Hepatocyte (in vitro differentiated cells): ENCODE data around the gene PRPF38B. TPM values are rescaled to one million over a fixed set of nuclear protein-coding genes. Genes with fewer than 3 reads are reported as not detected.
"Not testable (repeated sequence)": the region's sequence is repeated elsewhere in the genome, so short reads cannot be mapped to it uniquely, and the experiment has no call there.

ENCODE experiments used
- DNase-seq: peaks from one replicate; pipeline ENCODE4 v3.0.0-alpha.2; 2016; ENCODE audit warnings: low spot score
- H2AFZ ChIP-seq: fragments of 200-600 bp; sonication (generic); 2 replicates; pipeline ENCODE4 v1.6.0; 2016; ENCODE audit warnings: antibody characterized with exemption, mild to moderate bottlenecking
- H3K27ac ChIP-seq: fragments of 200-600 bp; sonication (generic); 2 replicates; pipeline ENCODE4 v1.5.1; 2016; ENCODE audit warnings: mild to moderate bottlenecking
- H3K27me3 ChIP-seq: fragments of 200-600 bp; sonication (generic); 2 replicates; pipeline ENCODE4 v1.6.1; 2016
- H3K36me3 ChIP-seq: fragments of 200-600 bp; sonication (generic); replicated peaks from 2 replicates; pipeline ENCODE4 v1.5.1; 2016; ENCODE audit warnings: low read depth; ENCODE audit not compliant: insufficient read depth
- H3K4me1 ChIP-seq: fragments of 200-600 bp; sonication (generic); 2 replicates; pipeline ENCODE4 v1.5.1; 2016; ENCODE audit warnings: mild to moderate bottlenecking, moderate library complexity; ENCODE audit not compliant: insufficient read depth
- H3K4me2 ChIP-seq: fragments of 200-600 bp; sonication (generic); 2 replicates; pipeline ENCODE4 v1.6.0; 2016
- H3K4me3 ChIP-seq: fragments of 200-600 bp; sonication (generic); 2 replicates; pipeline ENCODE4 v1.5.1; 2016; ENCODE audit warnings: mild to moderate bottlenecking
- H3K79me2 ChIP-seq: fragments of 200-600 bp; sonication (generic); 2 replicates; pipeline ENCODE4 v1.6.0; 2017; ENCODE audit warnings: mild to moderate bottlenecking
- H3K9me2 ChIP-seq: fragments of 200-600 bp; sonication (generic); replicated peaks from 2 replicates; pipeline ENCODE4 v1.6.0; 2017; ENCODE audit warnings: mild to moderate bottlenecking; ENCODE audit not compliant: insufficient read depth
- H3K9me3 ChIP-seq: fragments of 200-600 bp; sonication (generic); 2 replicates; pipeline ENCODE4 v1.5.1; 2016; ENCODE audit warnings: low read depth, mild to moderate bottlenecking
- H4K20me1 ChIP-seq: fragments of 200-600 bp; sonication (generic); 2 replicates; pipeline ENCODE4 v1.6.0; 2016; ENCODE audit warnings: mild to moderate bottlenecking; ENCODE audit not compliant: insufficient read depth, poor library complexity, severe bottlenecking
- CTCF ChIP-seq: fragments of 200-600 bp; sonication (generic); IDR thresholded peaks from 2 replicates; pipeline ENCODE4 v1.5.1; 2016; ENCODE audit warnings: antibody characterized with exemption, mild to moderate bottlenecking; ENCODE audit not compliant: poor library complexity
- EZH2 ChIP-seq: fragments of 200-600 bp; sonication (generic); IDR thresholded peaks from 2 replicates; pipeline ENCODE4 v1.6.1; 2016; ENCODE audit warnings: antibody characterized with exemption, mild to moderate bottlenecking, borderline replicate concordance
- EZH2phosphoT487 ChIP-seq: fragments of 200-600 bp; sonication (generic); IDR thresholded peaks from one replicate; pipeline ENCODE4 v1.6.1; 2018; ENCODE audit warnings: antibody characterized with exemption, mild to moderate bottlenecking, low read depth, moderate library complexity; ENCODE audit not compliant: unreplicated experiment, severe bottlenecking
- WGBS: methylation state at CpG from one replicate; pipeline ENCODE4 v1.1.6; 2016; ENCODE audit warnings: low lambda C conversion rate; ENCODE audit errors: missing lambda C conversion rate; 5-methylcytosine and 5-hydroxymethylcytosine counted together
- polyA plus RNA-seq: library from polyadenylated mRNA; unstranded; fragments of >200 nt; fragmentation: Nextera tagmentation; extraction: Ambion mirVana; gene quantifications from 2 replicates; pipeline ENCODE4 v1.2.1, GENCODE V29; 2016
- total RNA-seq: library from RNA; depleted of rRNA; stranded (reverse); fragments of >200 nt; gene quantifications from 2 replicates; pipeline ENCODE4 v1.2.3, GENCODE V29; 2014

Gene PRPF38B
- total and polyA plus RNA-seq, 2 experiments from 2014 or later: 26.1 to 30.1 TPM

GRCh38 chr1:108663074-108663473 is 29.0 kb upstream of the PRPF38B start:
- Histone ChIP-seq H3K4me2 (no peak overlapping the region), H4K20me1 (no peaks in the 10 kb centered on the region), H3K4me1 (peaks cover 5% of the 10 kb centered on the region), H3K9me2 (no peaks in the 10 kb centered on the region), H3K9me3 (no peaks in the 10 kb centered on the region), H2AFZ (no peak overlapping the region), H3K79me2 (no peaks in the 10 kb centered on the region), H3K27me3 (no peaks in the 10 kb centered on the region), H3K4me3 (no peak overlapping the region), H3K36me3 (no peaks in the 10 kb centered on the region), H3K27ac (no peak overlapping the region)
- DNase-seq: no peak
- WGBS: 80% methylated on average over 2 of the region's 2 CpGs
- no peak for TF ChIP-seq EZH2phosphoT487
- TF ChIP-seq EZH2: no peak
- no peak for TF ChIP-seq CTCF

- no peaks in the 10 kb centered on the region for H3K9me2 ChIP-seq
- H3K36me3 ChIP-seq: no peaks in the 10 kb centered on the region
- no peak overlapping the region for H3K27ac ChIP-seq
- whole genome bisulfite sequencing: 90% methylated on average over 6 of the region's 6 CpGs
- H3K79me2 ChIP-seq: no peaks in the 10 kb centered on the region
- no peak for DNase-seq
- no peak overlapping the region for H3K4me2 ChIP-seq
- no peak overlapping the region for H2AFZ ChIP-seq
- H3K4me3 ChIP-seq: no peak overlapping the region
- H4K20me1 ChIP-seq: no peaks in the 10 kb centered on the region
- TF ChIP-seq CTCF (no peak), EZH2phosphoT487 (no peak), EZH2 (no peak)
- H3K9me3 ChIP-seq: no peaks in the 10 kb centered on the region
- H3K27me3 ChIP-seq: no peaks in the 10 kb centered on the region
- peaks cover 5% of the 10 kb centered on the region for H3K4me1 ChIP-seq
Measured at GRCh38 chr1:108664481-108664880, 27.6 kb upstream of the PRPF38B start.

GRCh38 chr1:108665067-108665466 is 27.0 kb upstream of the PRPF38B start:
- 68% methylated on average over 2 of the region's 2 CpGs for WGBS
- Histone ChIP-seq H3K4me3 (no peak overlapping the region), H3K36me3 (no peaks in the 10 kb centered on the region), H3K27ac (no peak overlapping the region), H4K20me1 (no peaks in the 10 kb centered on the region), H3K27me3 (no peaks in the 10 kb centered on the region), H3K79me2 (no peaks in the 10 kb centered on the region), H2AFZ (no peak overlapping the region), H3K4me1 (peaks cover 5% of the 10 kb centered on the region), H3K4me2 (no peak overlapping the region), H3K9me3 (no peaks in the 10 kb centered on the region), H3K9me2 (no peaks in the 10 kb centered on the region)
- DNase-seq: no peak
- no peak for TF ChIP-seq CTCF
- no peak for TF ChIP-seq EZH2phosphoT487
- TF ChIP-seq EZH2: no peak

GRCh38 chr1:108665771-108666170 is 26.3 kb upstream of the PRPF38B start:
- Histone ChIP-seq H3K27me3 (no peaks in the 10 kb centered on the region), H3K4me3 (no peak overlapping the region), H2AFZ (no peak overlapping the region), H3K36me3 (no peaks in the 10 kb centered on the region), H4K20me1 (no peaks in the 10 kb centered on the region), H3K79me2 (no peaks in the 10 kb centered on the region), H3K27ac (no peak overlapping the region), H3K9me2 (no peaks in the 10 kb centered on the region), H3K4me1 (peaks cover 5% of the 10 kb centered on the region), H3K4me2 (no peak overlapping the region), H3K9me3 (no peaks in the 10 kb centered on the region)
- TF ChIP-seq CTCF: no peak
- TF ChIP-seq EZH2phosphoT487: no peak
- no peak for TF ChIP-seq EZH2
- WGBS: 79% methylated on average over 1 of the region's 1 CpG
- DNase-seq: no peak

GRCh38 chr1:108667422-108667821 is 24.7 kb upstream of the PRPF38B start:
- not testable (repeated sequence) for H3K9me3 ChIP-seq, H3K9me2 ChIP-seq, H3K27ac ChIP-seq, H3K4me3 ChIP-seq, H3K4me1 ChIP-seq, H3K36me3 ChIP-seq, DNase-seq, H4K20me1 ChIP-seq, H2AFZ ChIP-seq, H3K27me3 ChIP-seq, H3K4me2 ChIP-seq, H3K79me2 ChIP-seq
- WGBS: 97% methylated on average over 25 of the region's 28 CpGs
